WTC11 (cell line): ENCODE data around the gene HS1BP3. TPM values are rescaled to one million over a fixed set of nuclear protein-coding genes. Genes with fewer than 3 reads are reported as not detected.

ENCODE experiments used
- ATAC-seq: fragments of 200-7000 bp; cut with Tn5 transposase; 2 replicates; pipeline ENCODE4 v1.10.0; 2021; ENCODE audit warnings: mild to moderate bottlenecking, moderate library complexity
- CTCF ChIA-PET: fragments of 300-600 bp; sonication (Branson Sonifier 250); formaldehyde crosslinking; loops from one replicate; lab custom pipeline; 2021; ENCODE audit warnings: antibody characterized with exemption; lab: Charles Lee
- POLR2A ChIA-PET: fragments of 350-600 bp; sonication (Branson Sonifier 250); formaldehyde crosslinking; loops from one replicate; lab custom pipeline; 2021; ENCODE audit warnings: antibody characterized with exemption; lab: Charles Lee
- DNase-seq: peaks from one replicate; pipeline ENCODE4 v3.0.0; 2021; ENCODE audit warnings: low spot score
- H3K27ac Mint-ChIP-seq: 2 replicates; pipeline ENCODE4 v1.8.0; 2021; ENCODE audit warnings: mixed read lengths
- H3K27me3 Mint-ChIP-seq: 2 replicates; pipeline ENCODE4 v1.8.0; 2021; ENCODE audit warnings: low read depth, mild to moderate bottlenecking, moderate library complexity, mixed read lengths
- H3K36me3 Mint-ChIP-seq: 2 replicates; pipeline ENCODE4 v1.8.0; 2021; ENCODE audit warnings: mixed read lengths
- H3K4me1 Mint-ChIP-seq: 2 replicates; pipeline ENCODE4 v1.8.0; 2022; ENCODE audit warnings: mixed read lengths
- H3K4me3 Mint-ChIP-seq: 2 replicates; pipeline ENCODE4 v1.8.0; 2021; ENCODE audit warnings: mild to moderate bottlenecking, moderate library complexity, mixed read lengths
- H3K9me3 Mint-ChIP-seq: 2 replicates; pipeline ENCODE4 v1.8.0; 2021; ENCODE audit warnings: mixed read lengths
- GABPB1 ChIP-seq: sonication (generic); formaldehyde crosslinking; IDR thresholded peaks from 2 replicates; pipeline ENCODE4 v1.8.1; 2023; ENCODE audit warnings: mild to moderate bottlenecking, missing genetic modification reagents
- IRF1 ChIP-seq: sonication (generic); formaldehyde crosslinking; IDR thresholded peaks from 2 replicates; pipeline ENCODE4 v1.8.0; 2023; ENCODE audit warnings: missing genetic modification reagents
- NR1H2 ChIP-seq: sonication (generic); formaldehyde crosslinking; IDR thresholded peaks from 2 replicates; pipeline ENCODE4 v1.9.0; 2021; ENCODE audit warnings: mild to moderate bottlenecking, moderate library complexity, missing genetic modification reagents
- PRDM15 ChIP-seq: sonication (generic); formaldehyde crosslinking; IDR thresholded peaks from 2 replicates; pipeline ENCODE4 v1.8.0; 2022; ENCODE audit warnings: missing genetic modification reagents
- PREB ChIP-seq: sonication (generic); formaldehyde crosslinking; IDR thresholded peaks from 2 replicates; pipeline ENCODE4 v1.8.1; 2022; ENCODE audit warnings: mild to moderate bottlenecking, missing genetic modification reagents, moderate library complexity, borderline replicate concordance
- SMAD3 ChIP-seq: sonication (generic); formaldehyde crosslinking; IDR thresholded peaks from 2 replicates; pipeline ENCODE4 v1.8.0; 2022; ENCODE audit warnings: missing genetic modification reagents, mild to moderate bottlenecking, borderline replicate concordance
- TCF7 ChIP-seq: sonication (generic); formaldehyde crosslinking; IDR thresholded peaks from 2 replicates; pipeline ENCODE4 v1.8.0; 2022; ENCODE audit warnings: mild to moderate bottlenecking, low read depth, missing genetic modification reagents, moderate library complexity
- total RNA-seq: library from RNA; stranded (reverse); gene quantifications from 3 replicates; pipeline ENCODE4 v1.2.3, GENCODE V29; 2021

Gene HS1BP3
- total RNA-seq, 1 experiment from 2014 or later: 17.9 TPM

- CTCF ChIA-PET: interaction anchor here (1.0 to 1.7 kb wide), 2 partner anchors 8 to 67 kb away, joined by 4 to 6 read pairs; partner anchors contain the start of gene HS1BP3
- ATAC-seq: peak; percentile 33; the same call in 1 of the 2 replicates
- Mint-ChIP-seq H3K27ac (peak overlapping the region; percentile 45; the same call in 1 of the 2 replicates), H3K27me3 (peaks cover 3% of the 10 kb centered on the region), H3K4me3 (no peak overlapping the region)
- DNase-seq: no peak
- TF ChIP-seq SMAD3 (CRISPR knock-in tag): no peak
- TF ChIP-seq PRDM15 (CRISPR knock-in tag): peak; percentile 78
- TF ChIP-seq, all 79 proteins: peak for 1
- Mint-ChIP-seq H3K36me3 (no peaks in the 10 kb centered on the region), H3K4me1 (peaks cover 21% of the 10 kb centered on the region), H3K9me3 (peaks cover 6% of the 10 kb centered on the region; the same call in 1 of the 2 replicates)
- POLR2A ChIA-PET: interaction anchor here (1.9 kb wide), 1 partner anchor 137 kb away, joined by 16 read pairs; the partner anchor contains the start of gene RHOB
Observed at GRCh38 chr2:20584045-20584398, 66.9 kb downstream of the HS1BP3 start.

- TF ChIP-seq IRF1 (CRISPR knock-in tag) (no peak), PREB (0 out of 2 replicates have a peak, but pooled peaks have one; percentile 43)
- H3K27me3 Mint-ChIP-seq: peaks cover 3% of the 10 kb centered on the region
- DNase-seq (no peak), ATAC-seq (no peak)
- no peaks in the 10 kb centered on the region for H3K36me3 Mint-ChIP-seq
- H3K9me3 Mint-ChIP-seq: peaks cover 6% of the 10 kb centered on the region; the same call in 1 of the 2 replicates
- H3K27ac Mint-ChIP-seq: no peak overlapping the region
- CTCF ChIA-PET: interaction anchor here (1.0 kb wide), 1 partner anchor 21 kb away, joined by 4 read pairs; no protein-coding TSS in a partner anchor
- POLR2A ChIA-PET: interaction anchor here (1.9 kb wide), 1 partner anchor 137 kb away, joined by 7 read pairs; the partner anchor contains the start of gene RHOB
- peaks cover 21% of the 10 kb centered on the region for H3K4me1 Mint-ChIP-seq
- H3K4me3 Mint-ChIP-seq: no peak overlapping the region
Observed at GRCh38 chr2:20583425-20583881, 67.4 kb downstream of the HS1BP3 start.

GRCh38 chr2:20582600-20583221 is 68.2 kb downstream of the HS1BP3 start:
- DNase-seq: no peak
- Mint-ChIP-seq H3K4me1 (peaks cover 21% of the 10 kb centered on the region), H3K27ac (no peak overlapping the region), H3K9me3 (peaks cover 6% of the 10 kb centered on the region; the same call in 1 of the 2 replicates), H3K27me3 (peaks cover 3% of the 10 kb centered on the region), H3K4me3 (no peak overlapping the region), H3K36me3 (no peaks in the 10 kb centered on the region)
- no peak for TF ChIP-seq NR1H2 (CRISPR knock-in tag)
- ChIA-PET POLR2A (interaction anchor here (1.1 to 1.9 kb wide), 2 partner anchors 134 to 136 kb away, joined by 3 to 7 read pairs; partner anchors contain the start of gene RHOB), CTCF (interaction anchor here (1.0 kb wide), 1 partner anchor 20 kb away, joined by 4 read pairs; no protein-coding TSS in a partner anchor)
- no peak for ATAC-seq

- H3K9me3 Mint-ChIP-seq: peaks cover 6% of the 10 kb centered on the region; the same call in 1 of the 2 replicates
- no peak for DNase-seq
- TF ChIP-seq GABPB1 (CRISPR knock-in tag) (peak; percentile 72), TCF7 (CRISPR knock-in tag) (no peak)
- TF ChIP-seq, all 79 proteins: peak for 1
- ChIA-PET POLR2A (interaction anchor here (2.9 kb wide), 1 partner anchor 134 kb away, joined by 11 read pairs; the partner anchor contains the start of gene RHOB), CTCF (no interaction called here)
- Mint-ChIP-seq H3K27ac (no peak overlapping the region), H3K4me3 (no peak overlapping the region), H3K27me3 (peaks cover 3% of the 10 kb centered on the region), H3K36me3 (no peaks in the 10 kb centered on the region), H3K4me1 (peaks cover 24% of the 10 kb centered on the region)
- ATAC-seq: no peak
Observed at GRCh38 chr2:20580690-20581437, 70.0 kb downstream of the HS1BP3 start.
